HPDE6-E6E7 (cell line): ENCODE data around the gene DNAI2.

Experiments used
- DNase-seq: peaks from one replicate; pipeline ENCODE4 v3.0.0; 2011; ENCODE audit warnings: missing footprints; ENCODE audit errors: extremely low spot score

The DNAI2 gene

DNA sequence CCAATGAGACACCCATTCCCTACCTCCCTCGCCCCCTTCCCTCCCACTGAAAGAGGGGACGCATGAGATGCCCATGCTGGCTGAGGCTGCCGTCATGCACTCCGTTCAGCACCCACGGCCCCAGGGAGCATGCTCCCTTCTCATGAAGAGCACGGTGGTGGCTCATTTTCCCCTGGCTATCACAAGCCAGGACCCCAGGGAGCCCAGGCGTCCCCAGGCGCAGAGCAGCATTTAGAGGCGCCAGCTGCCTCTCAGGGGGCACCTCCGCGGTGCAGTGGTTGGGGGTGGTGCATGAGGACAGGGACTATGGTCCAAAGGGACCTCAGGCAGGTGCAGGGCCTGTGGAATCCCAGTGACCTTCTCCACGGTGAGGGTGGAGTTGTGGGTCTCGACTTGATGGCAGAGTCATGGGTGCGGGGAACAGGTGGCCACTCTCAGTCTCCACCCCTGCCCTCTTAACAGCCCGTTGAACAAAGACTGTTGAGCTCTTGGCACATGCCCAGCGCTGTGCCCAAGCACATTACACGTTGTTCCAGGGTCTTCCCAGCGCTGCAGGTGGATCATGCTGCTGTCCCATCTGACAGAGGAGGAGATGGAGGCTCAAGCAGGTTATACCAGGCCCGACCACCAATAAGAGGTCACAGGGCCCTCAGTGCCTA lies 65.6 kb downstream of the DNAI2 start:
- DNase-seq, result no peak

GRCh38 chr17:74340470-74341023 lies 66.5 kb downstream of the DNAI2 start:
- DNase-seq, result no peak

GRCh38 chr17:74342224-74342623 lies 68.2 kb downstream of the DNAI2 start:
- DNase-seq, result no peak

DNA sequence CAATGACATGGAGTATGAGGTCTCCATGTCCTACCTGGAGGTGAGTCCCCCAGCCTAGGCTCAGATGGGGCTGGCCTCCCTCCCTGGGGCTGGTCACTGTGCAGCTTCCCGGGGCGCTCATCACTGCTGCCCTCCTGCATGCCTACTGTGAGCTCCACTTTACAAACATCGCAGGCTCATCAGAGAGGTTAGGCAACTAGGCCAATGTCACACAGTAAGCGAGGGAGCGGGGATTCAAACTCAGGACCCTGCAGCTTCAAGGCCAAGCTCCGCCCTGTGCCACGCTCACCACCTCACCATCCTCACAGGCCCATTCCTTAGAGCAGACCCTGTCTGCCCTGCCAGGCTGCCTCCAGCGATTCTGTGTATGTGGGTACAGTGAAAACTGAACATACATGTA lies 69.1 kb downstream of the DNAI2 start:
- no peak for DNase-seq

GRCh38 chr17:74343526-74344284 lies 69.7 kb downstream of the DNAI2 start:
- DNase-seq, result no peak

- no peak for DNase-seq
Observed at GRCh38 chr17:74344658-74345057, 70.6 kb downstream of the DNAI2 start.

- DNase-seq, result no peak
Observed at GRCh38 chr17:74345433-74346241, 71.6 kb downstream of the DNAI2 start.

GRCh38 chr17:74347646-74348045 lies 73.6 kb downstream of the DNAI2 start:
- no peak for DNase-seq

DNA sequence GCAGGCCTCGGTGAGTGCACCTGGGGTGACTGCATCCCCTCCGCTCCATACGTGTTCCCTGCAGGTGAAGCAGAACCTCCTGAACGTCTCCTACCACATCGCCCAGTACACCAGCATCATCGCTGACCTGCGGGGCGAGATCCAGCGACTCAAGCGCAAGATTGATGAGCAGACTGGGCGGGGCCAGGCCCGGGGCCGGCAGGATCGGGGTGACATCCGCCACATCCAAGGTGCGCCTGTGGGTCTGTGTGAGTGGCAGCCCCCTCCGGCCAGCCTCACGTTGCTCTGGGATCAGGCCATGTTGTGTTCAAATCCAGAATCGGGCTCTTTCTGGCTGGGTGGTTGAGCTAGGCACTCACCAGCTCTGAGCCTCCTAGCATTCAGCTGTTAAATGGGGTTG lies 75.1 kb downstream of the DNAI2 start:
- DNase-seq, result no peak

DNA sequence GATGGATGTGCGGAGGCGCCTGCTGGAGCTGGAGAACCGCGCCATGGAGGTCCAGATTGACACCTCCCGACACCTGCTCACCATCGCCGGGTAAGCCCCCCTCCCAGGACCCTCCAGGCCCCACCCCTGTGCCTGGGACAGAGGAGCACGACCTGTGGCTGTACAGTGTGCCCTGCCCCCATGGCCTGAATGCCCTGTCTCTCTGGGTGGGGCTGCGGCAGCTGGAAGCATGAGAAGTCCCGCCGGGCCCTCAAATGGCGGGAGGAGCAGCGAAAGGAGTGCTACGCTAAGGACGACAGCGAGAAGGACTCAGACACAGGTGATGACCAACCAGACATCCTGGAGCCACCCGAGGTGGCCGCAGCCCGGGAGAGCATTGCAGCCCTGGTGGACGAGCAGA lies 76.5 kb downstream of the DNAI2 start:
- no peak for DNase-seq

DNA sequence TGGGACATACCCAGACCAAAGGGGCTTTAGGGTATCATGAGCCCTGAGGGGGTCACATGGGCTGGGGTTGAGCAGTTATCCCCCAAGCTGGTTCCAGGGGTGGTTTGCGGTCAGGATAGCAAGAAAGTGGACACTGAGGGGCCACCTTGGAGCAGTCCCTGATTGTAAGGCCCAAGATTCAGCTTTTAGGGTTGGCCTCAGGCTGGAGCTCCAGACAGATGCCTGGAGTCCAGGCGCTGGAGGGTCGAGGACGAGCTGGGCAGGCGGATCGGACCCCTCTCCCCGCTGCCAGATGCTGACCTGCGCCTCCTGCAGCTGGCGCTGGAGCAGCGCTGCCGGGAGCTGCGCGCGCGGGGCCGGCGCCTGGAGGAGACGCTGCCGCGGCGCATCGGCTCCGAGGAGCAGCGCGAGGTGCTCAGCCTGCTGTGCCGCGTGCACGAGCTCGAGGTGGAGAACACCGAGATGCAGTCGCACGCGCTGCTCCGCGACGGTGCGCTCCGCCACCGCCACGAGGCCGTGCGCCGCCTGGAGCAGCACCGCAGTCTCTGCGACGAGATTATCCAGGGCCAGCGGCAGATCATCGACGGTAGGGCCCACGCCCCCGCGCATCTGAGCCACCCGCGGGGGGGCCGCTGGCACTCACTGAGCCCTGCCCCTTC lies 77.6 kb downstream of the DNAI2 start:
- DNase-seq, result no peak

DNA sequence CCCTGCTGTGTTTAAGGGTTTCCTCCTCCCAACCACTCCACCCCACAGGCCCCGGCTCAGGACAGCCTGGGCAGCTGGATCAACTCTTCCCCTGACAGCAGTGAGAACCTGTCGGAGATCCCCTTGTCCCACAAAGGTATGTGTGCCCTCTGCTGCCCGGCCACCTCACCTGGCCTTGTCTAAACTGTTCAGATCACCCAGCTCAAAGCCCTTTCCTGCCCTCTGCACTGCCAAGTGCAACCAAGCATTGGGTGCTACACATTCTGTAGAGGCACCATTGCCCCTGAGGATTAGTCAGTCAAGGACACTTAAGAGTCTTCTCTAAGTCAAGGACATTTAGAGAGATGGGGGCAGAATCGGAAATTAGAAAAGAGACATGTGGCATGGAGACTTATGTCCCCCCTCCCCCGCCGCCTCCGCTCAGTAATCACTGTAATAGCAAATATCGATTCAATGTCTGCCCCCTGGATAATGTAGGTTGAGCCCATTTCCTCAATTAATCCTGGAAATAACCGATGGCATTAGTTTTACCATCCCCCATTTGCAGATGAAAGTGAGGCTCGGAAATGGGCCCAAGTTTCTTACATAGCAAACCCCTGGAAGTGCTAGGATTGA lies 79.5 kb downstream of the DNAI2 start:
- no peak for DNase-seq

DNA sequence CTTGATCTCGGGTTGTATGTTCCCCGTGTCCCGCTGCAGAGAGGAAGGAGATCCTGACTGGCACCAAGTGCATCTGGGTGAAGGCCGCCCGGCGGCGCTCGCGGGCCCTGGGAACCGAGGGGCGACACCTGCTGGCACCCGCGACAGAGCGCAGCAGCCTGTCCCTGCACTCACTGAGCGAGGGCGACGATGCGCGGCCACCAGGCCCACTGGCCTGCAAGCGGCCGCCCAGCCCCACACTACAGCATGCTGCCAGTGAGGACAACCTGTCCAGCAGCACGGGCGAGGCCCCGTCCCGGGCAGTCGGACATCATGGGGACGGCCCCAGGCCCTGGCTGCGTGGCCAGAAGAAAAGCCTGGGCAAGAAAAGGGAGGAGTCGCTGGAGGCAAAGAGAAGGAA lies 80.1 kb downstream of the DNAI2 start:
- DNase-seq, result no peak

DNA sequence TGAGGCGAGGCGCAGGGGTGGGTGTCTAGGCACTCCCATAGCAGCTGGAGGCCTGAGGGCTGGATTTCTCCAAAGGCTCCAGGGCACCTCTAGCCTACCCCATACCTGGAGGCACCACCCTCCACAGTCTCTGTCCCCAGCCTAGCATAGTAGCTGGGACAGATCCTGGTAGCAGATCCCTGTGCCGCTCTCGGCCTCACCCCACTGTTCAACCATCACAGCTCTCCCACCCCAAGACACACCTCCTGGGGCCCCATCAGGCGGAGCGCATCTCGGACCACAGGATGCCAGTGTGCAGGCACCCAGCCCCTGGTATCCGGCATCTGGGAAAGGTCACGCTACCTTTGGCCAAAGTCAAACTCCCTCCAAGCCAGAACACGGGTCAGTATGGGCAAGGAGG lies 80.5 kb downstream of the DNAI2 start:
- no peak for DNase-seq

DNA sequence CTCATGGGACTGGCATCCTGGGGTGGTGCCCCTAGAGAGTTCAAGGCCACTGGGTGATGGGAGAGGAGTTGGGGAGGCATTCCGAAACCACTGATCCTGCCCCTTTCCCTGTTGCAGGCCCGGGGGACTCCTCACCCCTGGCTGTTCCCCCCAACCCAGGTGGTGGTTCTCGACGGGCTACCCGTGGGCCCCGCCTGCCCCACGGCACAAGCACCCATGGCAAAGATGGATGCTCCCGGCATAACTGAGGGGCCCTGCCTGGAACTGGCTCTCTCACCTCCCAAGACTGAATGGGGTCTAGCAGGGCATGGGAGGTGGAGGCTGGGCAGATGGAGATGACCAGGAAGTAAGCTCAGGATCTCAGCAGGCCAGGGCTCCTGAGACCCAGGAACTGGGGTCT lies 81.0 kb downstream of the DNAI2 start:
- no peak for DNase-seq

DNA sequence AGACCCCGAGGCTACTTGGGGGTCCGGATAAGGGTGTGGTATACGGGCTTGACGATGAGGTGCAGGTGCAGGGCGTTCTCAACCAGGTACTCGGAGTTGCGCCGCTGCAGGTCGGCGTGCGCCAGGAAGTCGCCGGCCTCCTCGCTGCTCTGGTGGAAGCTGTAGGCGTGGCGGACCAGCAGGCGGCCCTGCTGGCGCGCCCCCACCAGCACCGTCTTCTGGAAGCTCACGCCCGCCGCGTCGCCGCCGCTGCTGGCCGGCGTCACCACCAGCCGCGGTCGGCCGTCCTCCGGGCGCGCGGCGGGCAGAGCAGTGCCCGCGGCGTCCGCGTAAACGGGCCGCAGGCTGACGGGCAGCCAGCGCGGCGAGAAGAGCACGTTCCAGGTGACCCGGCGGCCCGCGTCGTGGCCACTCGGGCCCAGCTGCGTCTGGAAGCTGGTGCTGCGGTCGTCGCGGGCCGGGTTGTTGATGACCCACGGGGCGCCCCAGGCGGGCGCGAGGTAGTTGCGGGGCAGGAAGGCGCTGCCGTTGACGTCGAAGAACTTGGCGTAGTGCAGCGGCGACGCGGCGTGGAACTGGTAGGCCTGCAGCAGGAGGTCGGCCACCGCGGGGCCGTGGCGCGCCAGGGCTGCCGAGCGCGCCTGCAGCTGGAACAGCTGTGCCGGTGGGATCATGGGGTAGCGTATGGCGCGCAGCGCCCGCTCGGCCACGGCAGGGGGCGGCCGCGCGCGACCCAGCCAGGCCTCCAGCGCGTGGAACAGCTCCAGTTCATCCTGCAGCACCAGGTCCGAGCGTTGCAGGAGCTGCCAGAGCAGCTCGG lies 82.8 kb downstream of the DNAI2 start:
- DNase-seq, result no peak

- no peak for DNase-seq
Observed at GRCh38 chr17:74357466-74357809, 83.4 kb downstream of the DNAI2 start.

DNA sequence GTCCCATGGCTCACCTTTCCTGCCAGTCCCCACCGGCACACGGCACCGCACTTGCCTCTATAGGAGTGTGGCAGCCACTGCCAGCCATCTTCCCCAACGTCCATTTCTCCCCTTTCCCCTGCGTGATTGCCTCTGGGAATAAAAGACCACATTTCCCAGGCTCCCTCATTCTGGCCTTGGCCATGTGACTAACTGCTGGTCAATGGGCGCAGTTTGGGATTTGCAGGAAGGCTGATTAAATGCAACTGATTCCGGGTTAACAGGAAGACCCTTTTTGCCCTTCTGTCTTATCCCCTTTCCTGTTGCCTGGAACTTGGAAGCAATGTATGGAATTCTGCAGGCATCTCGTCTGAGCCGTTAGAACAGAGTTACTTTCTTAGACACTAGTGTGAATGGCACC lies 84.7 kb downstream of the DNAI2 start:
- DNase-seq, result no peak

GRCh38 chr17:74359916-74360315 lies 85.9 kb downstream of the DNAI2 start:
- no peak for DNase-seq

GRCh38 chr17:74360899-74361229 lies 86.8 kb downstream of the DNAI2 start:
- no peak for DNase-seq
